ENCODE data around the gene ELAVL4.

- TF ChIP-seq CTCF (IDR thresholded peaks at IDR 0.05): no peak
- no peak for TF ChIP-seq POLR2A (IDR thresholded peaks at IDR 0.05)
- TF ChIP-seq EP300 (IDR thresholded peaks at IDR 0.05): no peak
Observed at GRCh38 chr1:50175719-50176639, 67.3 kb downstream of the ELAVL4 start.

Measured in ovary (tissue), 3 donors.